HepG2 (cell line): ENCODE data around the gene SAMD4B. TPM values are rescaled to one million over a fixed set of nuclear protein-coding genes. Genes with fewer than 3 reads are reported as not detected.

ENCODE experiments used
- ATAC-seq: fragments of 200-7000 bp; cut with Tn5 transposase; 3 replicates; pipeline ENCODE4 v1.9.1; 2020; ENCODE audit warnings: mild to moderate bottlenecking, moderate library complexity
- BruUV-seq: library from RNA; stranded (reverse); fragments of 400-500 nt; replicated peaks from 2 replicates; lab custom pipeline; 2021; lab: Mats Ljungman, UMichigan
- CTCF ChIA-PET: fragments of 300-600 bp; formaldehyde crosslinking; extraction: SDS; loops from one replicate; lab custom pipeline; 2021; ENCODE audit warnings: low total read pairs, inconsistent platforms, low intra/inter-chr PET ratio; lab: Yijun Ruan, JAX
- POLR2A ChIA-PET: fragments of 350-600 bp; sonication (Branson Sonifier 250); formaldehyde crosslinking; loops from one replicate; lab custom pipeline; 2020; ENCODE audit warnings: antibody characterized with exemption, inconsistent platforms; lab: Yijun Ruan, JAX
- DNase-seq: peaks from one replicate; pipeline ENCODE4 v3.0.0-alpha.2; 2015; ENCODE audit warnings: low spot score
- FAIRE-seq: peaks from 3 replicates; lab custom pipeline; 2011; peaks lifted over from hg19 to GRCh38; lab: Jason Lieb, UNC
- H2AFZ ChIP-seq: one replicate; pipeline ENCODE4 v1.6.1; 2011; ENCODE audit warnings: low read length, inconsistent platforms
- H3K27ac ChIP-seq: fragments of 300-600 bp; 3 replicates; pipeline ENCODE4 v1.8.0; 2011; ENCODE audit warnings: mixed run types, mild to moderate bottlenecking, mixed read lengths, low read length, inconsistent platforms; ENCODE audit not compliant: insufficient read depth; ENCODE audit errors: extremely low read length
- H3K27me3 ChIP-seq, 2 experiments: fragments of 200-600 bp in 1 of 2; 2 replicates in 1 of 2; 3 replicates in 1 of 2; pipeline versions ENCODE4 v1.6.0 to v1.8.0; 2011; ENCODE audit warnings: low read length in 2 of 2, mild to moderate bottlenecking in 2 of 2, moderate library complexity in 2 of 2, inconsistent platforms in 1 of 2; ENCODE audit not compliant: insufficient read depth in 2 of 2, control insufficient read depth in 1 of 2
- H3K36me3 ChIP-seq, 2 experiments: fragments of 200-600 bp in 1 of 2; replicated peaks in 1 of 2; 2 replicates in 1 of 2; 3 replicates in 1 of 2; pipeline versions ENCODE4 v1.5.1 to v1.8.0; 2011; ENCODE audit warnings: low read length in 2 of 2, inconsistent platforms in 1 of 2; ENCODE audit not compliant: insufficient read depth in 2 of 2, control insufficient read depth in 1 of 2
- H3K4me1 ChIP-seq: 2 replicates; pipeline ENCODE4 v1.5.1; 2012; ENCODE audit warnings: low read length, inconsistent platforms; ENCODE audit not compliant: insufficient read depth
- H3K4me2 ChIP-seq: 2 replicates; pipeline ENCODE4 v1.6.0; 2011; ENCODE audit warnings: low read depth, low read length, inconsistent platforms
- H3K4me3 ChIP-seq, 3 experiments: fragments of 200-600 bp in 1 of 3; sonication (generic), shearing (Covaris generic) in 1 of 3; replicated peaks in 1 of 3; 2 replicates each; pipeline ENCODE4 v1.5.1; 2011 to 2016; ENCODE audit warnings: low read length in 3 of 3, inconsistent platforms in 2 of 3, low read depth in 2 of 3, mild to moderate bottlenecking in 2 of 3, control low read depth in 1 of 3, mixed read lengths in 1 of 3; ENCODE audit not compliant: insufficient read depth in 1 of 3
- H3K79me2 ChIP-seq: one replicate; pipeline ENCODE4 v1.6.1; 2011; ENCODE audit warnings: low read length, inconsistent platforms; ENCODE audit not compliant: insufficient read depth
- H3K9ac ChIP-seq: 2 replicates; pipeline ENCODE4 v1.6.0; 2011; ENCODE audit warnings: mild to moderate bottlenecking, low read depth, low read length, inconsistent platforms; ENCODE audit not compliant: insufficient read depth
- H3K9me3 ChIP-seq: 2 replicates; pipeline ENCODE4 v1.5.1; 2012; ENCODE audit warnings: mild to moderate bottlenecking, low read length
- H4K20me1 ChIP-seq: 2 replicates; pipeline ENCODE4 v1.6.0; 2011; ENCODE audit warnings: inconsistent platforms, mild to moderate bottlenecking, low read length, moderate library complexity; ENCODE audit not compliant: insufficient read depth
- MTF1 ChIP-seq: sonication (generic); formaldehyde crosslinking; IDR thresholded peaks from 2 replicates; pipeline ENCODE4 v1.5.0; 2020; ENCODE audit warnings: missing genetic modification reagents
- NCOA1 ChIP-seq: sonication (generic); formaldehyde crosslinking; IDR thresholded peaks from 2 replicates; pipeline ENCODE4 v1.9.0; 2021; ENCODE audit warnings: missing genetic modification reagents
- ZFP36 ChIP-seq: fragments of 150-350 bp; IDR thresholded peaks from 2 replicates; pipeline ENCODE4 v1.6.1; 2018; ENCODE audit warnings: borderline replicate concordance, low read length, low read depth; ENCODE audit not compliant: partially characterized antibody
- ZMYM2 ChIP-seq: sonication (generic); formaldehyde crosslinking; IDR thresholded peaks from 2 replicates; pipeline ENCODE4 v1.8.0; 2022; ENCODE audit warnings: mild to moderate bottlenecking, missing genetic modification reagents
- ZNF10 ChIP-seq: sonication (generic); formaldehyde crosslinking; IDR thresholded peaks from 2 replicates; pipeline ENCODE4 v1.4.0; 2020; ENCODE audit warnings: mild to moderate bottlenecking, low read depth, missing genetic modification reagents, borderline replicate concordance
- ZNF468 ChIP-seq: sonication (generic); formaldehyde crosslinking; IDR thresholded peaks from 2 replicates; pipeline ENCODE4 v1.8.0; 2022; ENCODE audit warnings: mild to moderate bottlenecking, moderate library complexity, missing genetic modification reagents
- WGBS: methylation state at CpG from one replicate; pipeline ENCODE4 v1.1.6; 2017; ENCODE audit warnings: low lambda C conversion rate; 5-methylcytosine and 5-hydroxymethylcytosine counted together
- in situ Hi-C: cut with HindIII; loops from 2 replicates; pipeline ENCODE4 v1.10.0; 2017; ENCODE audit warnings: low pct_unique_long_range_greater_than_20kb; ENCODE audit not compliant: extremely low pct_ligation_motif_present
- intact Hi-C: fragments of 100-400 bp; cut with micrococcal nuclease; formaldehyde crosslinking; loops from one replicate; pipeline ENCODE4 v1.10.0; 2022; ENCODE audit not compliant: unreplicated experiment
- polyA plus RNA-seq, 8 experiments: library from polyadenylated mRNA; depleted of rRNA in 3 of 8; stranded (reverse) in 7 of 8; unstranded in 1 of 8; fragments of >200 nt; fragmentation: Illumina TruSeq in 4 of 8; extraction: Trizol in 4 of 8; gene quantifications; 2 replicates each; pipeline versions ENCODE4 v1.2.1 to v1.2.3, GENCODE V29; 2011 to 2016; ENCODE audit warnings: low read depth in 4 of 8, missing spikeins in 1 of 8, mixed read lengths in 1 of 8; ENCODE audit not compliant: insufficient read depth in 1 of 8
- total RNA-seq, 5 experiments: library from RNA; depleted of rRNA; stranded (reverse); fragments of >200 nt; fragmentation: Illumina TruSeq; extraction: Trizol; gene quantifications; 2 replicates each; pipeline ENCODE4 v1.2.3, GENCODE V29; 2016; ENCODE audit warnings: low read depth in 1 of 5

The SAMD4B gene
- total and polyA plus RNA-seq, 2 of the 13 experiments (the other 11 are each of a cell fraction or from before 2014, with no cell fraction given), result 26.0 to 31.8 TPM

DNA sequence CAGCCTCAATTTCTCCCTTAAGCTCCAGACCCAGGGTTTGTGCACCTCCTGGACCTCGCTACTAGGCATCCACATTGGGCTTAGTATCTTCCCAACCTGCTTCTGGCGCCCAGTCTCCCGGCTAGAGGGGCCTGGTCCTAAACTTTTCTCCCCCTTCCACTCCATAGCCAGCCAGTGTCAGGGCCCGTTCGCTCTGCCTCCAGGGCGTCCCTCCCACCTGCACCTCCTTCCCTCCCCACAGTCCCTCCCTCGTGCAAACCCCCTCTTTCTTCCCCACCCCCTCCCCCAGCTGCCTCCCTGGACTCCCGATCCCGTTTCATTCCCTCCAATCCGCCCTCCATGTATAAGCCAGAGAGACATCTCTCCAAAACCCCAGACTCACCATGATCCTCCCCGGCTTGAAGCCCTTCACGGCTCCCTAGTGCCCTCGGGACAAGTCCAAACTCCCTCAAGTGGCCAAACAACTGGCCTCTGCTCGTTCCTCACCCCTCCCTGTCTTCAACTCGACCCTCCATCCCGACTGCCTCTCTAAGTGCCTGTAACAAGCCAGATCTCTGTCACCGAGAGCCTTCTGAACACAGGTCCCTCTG is 997 bp upstream of the SAMD4B start:
- peaks cover 35% of the 10 kb centered on the region for H3K79me2 ChIP-seq
- H3K4me2 ChIP-seq, result peak overlapping the region; percentile 78
- H3K4me1 ChIP-seq, result peaks cover 67% of the 10 kb centered on the region
- H3K9me3 ChIP-seq, result no peaks in the 10 kb centered on the region
- H4K20me1 ChIP-seq, result no peaks in the 10 kb centered on the region; the same call in 1 of the 2 replicates
- H2AFZ ChIP-seq, result peak overlapping the region; percentile 89
- no peaks in the 10 kb centered on the region; a peak in 1 of 5 replicates for H3K27me3 ChIP-seq
- peak overlapping the region; percentile 74 for H3K27ac ChIP-seq
- DNase-seq (no peak), ATAC-seq (peak; percentile 60), FAIRE-seq (no peak)
- TF ChIP-seq NCOA1 (0 out of 2 replicates have a peak, but pooled peaks have one; percentile 53), ZNF10 (CRISPR knock-in tag) (no peak), MTF1 (CRISPR knock-in tag) (no peak), ZFP36 (peak; percentile 30), ZNF468 (CRISPR knock-in tag) (0 out of 2 replicates have a peak, but pooled peaks have one; percentile 57), ZMYM2 (CRISPR knock-in tag) (no peak)
- CTCF ChIA-PET, result no interaction called here
- BruUV-seq, result no TSS peak
- in situ Hi-C loops (no loop called here), intact Hi-C loops (loop anchor here (5.0 kb wide), 1 partner anchor 71 kb away; the partner anchor contains the start of gene PLEKHG2)
- peak overlapping the region; percentile 83 for H3K9ac ChIP-seq
- POLR2A ChIA-PET, result interaction anchor here (1.3 to 2.5 kb wide), 6 partner anchors 13 to 94 kb away, joined by 3 to 14 read pairs (median 4); partner anchors contain the start of genes MED29, PAF1 and RPS16
- peaks cover 0 to 11% of the 10 kb centered on the region in 2 experiments; a peak in 2 of 5 replicates for H3K36me3 ChIP-seq
- peak overlapping the region; percentile 84 to 94 (median 84) for H3K4me3 ChIP-seq
- under 1% methylated on average over 17 of the region's 17 CpGs for WGBS
